ENCODE data around the gene SYT14.
"Not testable (repeated sequence)": the region's sequence is repeated elsewhere in the genome, so short reads cannot be mapped to it uniquely, and the experiment has no call there.

Gene SYT14

GRCh38 chr1:209937996-209938959 is at the start of gene SYT14:
TSS of gene SYT14 (plus strand) at chr1:209938217. CDS start at chr1:209938265, 48 bp downstream.
- DNase-seq = no peak

GRCh38 chr1:209888291-209889076 is 49.5 kb upstream of the SYT14 start:
- not testable (repeated sequence) for DNase-seq

- no peak for DNase-seq
These were observed 49.0 kb upstream of the SYT14 start for GRCh38 chr1:209889077-209889418.

- no peak for DNase-seq
These were observed 47.2 kb upstream of the SYT14 start for GRCh38 chr1:209890641-209891330.

GRCh38 chr1:209893751-209894150 is 44.3 kb upstream of the SYT14 start:
- DNase-seq = no peak

GRCh38 chr1:209895709-209896108 is 42.3 kb upstream of the SYT14 start:
- no peak for DNase-seq

GRCh38 chr1:209896346-209896745 is 41.7 kb upstream of the SYT14 start:
- DNase-seq = no peak

- DNase-seq = not testable (repeated sequence)
These were observed 39.7 kb upstream of the SYT14 start for GRCh38 chr1:209898271-209898670.

GRCh38 chr1:209898851-209899250 is 39.2 kb upstream of the SYT14 start:
- DNase-seq = not testable (repeated sequence)

- no peak for DNase-seq
These were observed 38.1 kb upstream of the SYT14 start for GRCh38 chr1:209899948-209900347.

- DNase-seq = no peak
These were observed 37.3 kb upstream of the SYT14 start for GRCh38 chr1:209900734-209901133.

GRCh38 chr1:209901211-209901610 is 36.8 kb upstream of the SYT14 start:
- no peak for DNase-seq

GRCh38 chr1:209904774-209905173 is 33.2 kb upstream of the SYT14 start:
- not testable (repeated sequence) for DNase-seq

GRCh38 chr1:209911746-209912145 is 26.3 kb upstream of the SYT14 start:
- no peak for DNase-seq

- DNase-seq = no peak
These were observed 25.7 kb upstream of the SYT14 start for GRCh38 chr1:209912306-209912705.

- DNase-seq = not testable (repeated sequence)
These were observed 18.4 kb upstream of the SYT14 start for GRCh38 chr1:209919637-209920036.

GRCh38 chr1:209920844-209921243 is 17.2 kb upstream of the SYT14 start:
- DNase-seq = no peak

- no peak for DNase-seq
These were observed 13.6 kb upstream of the SYT14 start for GRCh38 chr1:209924390-209924789.

GRCh38 chr1:209926045-209926444 is 12.0 kb upstream of the SYT14 start:
- DNase-seq = no peak

GRCh38 chr1:209927466-209927865 is 10.6 kb upstream of the SYT14 start:
- DNase-seq = no peak

- no peak for DNase-seq
These were observed 8.3 kb upstream of the SYT14 start for GRCh38 chr1:209929751-209930150.

- DNase-seq = no peak
These were observed 6.9 kb upstream of the SYT14 start for GRCh38 chr1:209931141-209931540.

- no peak for DNase-seq
These were observed 1.9 kb upstream of the SYT14 start for GRCh38 chr1:209936125-209936524.
